A549 (cell line): ENCODE results near the gene ARGLU1.

Source experiments
- BHLHE40 ChIP-seq: IDR thresholded peaks from 2 replicates; pipeline ENCODE4 v1.6.1; 2012; ENCODE audit warnings: low read depth, low read length, inconsistent platforms
- CTCF ChIP-seq: fragments of >200 bp; sonication (Bioruptor Twin); formaldehyde crosslinking; IDR thresholded peaks from 3 replicates; pipeline ENCODE4 v1.5.1; 2016
- E2F6 ChIP-seq: IDR thresholded peaks from 2 replicates; pipeline ENCODE4 v1.6.1; 2012; ENCODE audit warnings: low read depth, borderline replicate concordance
- EP300 ChIP-seq, 2 experiments: fragments of >200 bp; sonication (Bioruptor Twin); formaldehyde crosslinking; IDR thresholded peaks; 2 replicates in 1 of 2; 3 replicates in 1 of 2; pipeline ENCODE4 v1.6.1; 2016 to 2017
- PBX3 ChIP-seq: IDR thresholded peaks from 2 replicates; pipeline ENCODE4 v1.6.1; 2012
- POLR2A ChIP-seq: IDR thresholded peaks from 2 replicates; pipeline ENCODE4 v1.6.1; 2012; ENCODE audit warnings: mild to moderate bottlenecking, low read length

- no peak for TF ChIP-seq E2F6
- no peak for TF ChIP-seq CTCF
- TF ChIP-seq BHLHE40 = no peak
- TF ChIP-seq POLR2A = no peak
- no peak for TF ChIP-seq PBX3
- no peak for TF ChIP-seq EP300 (IDR thresholded peaks at IDR 0.05)
Measured at GRCh38 chr13:106513025-106513983, 54.6 kb downstream of the ARGLU1 start.
